ENCODE measurements around the gene MICALL2.

The MICALL2 gene

GRCh38 chr7:1493129-1493528 is 33.9 kb upstream of the MICALL2 start:
- H3K4me3 ChIP-seq (ENCODE audit: low read depth, low read length), result no peak overlapping the region
- DNase-seq (ENCODE audit: low read depth, low spot score), result no peak
- TF ChIP-seq CTCF (IDR thresholded peaks at IDR 0.05; ENCODE audit: low read depth, low read length), result no peak
- in situ Hi-C loops (cut with HindIII; ENCODE audit: low sequenced_read_pairs), result no loop called here

GRCh38 chr7:1492640-1493039 is 33.4 kb upstream of the MICALL2 start:
- in situ Hi-C loops (cut with HindIII; ENCODE audit: low sequenced_read_pairs), result no loop called here
- H3K4me3 ChIP-seq (ENCODE audit: low read depth, low read length), result no peak overlapping the region
- no peak for DNase-seq (ENCODE audit: low read depth, low spot score)
- no peak for TF ChIP-seq CTCF (IDR thresholded peaks at IDR 0.05; ENCODE audit: low read depth, low read length)

GRCh38 chr7:1492221-1492620 is 33.0 kb upstream of the MICALL2 start:
- no peak for DNase-seq (ENCODE audit: low read depth, low spot score)
- no peak overlapping the region for H3K4me3 ChIP-seq (ENCODE audit: low read depth, low read length)
- in situ Hi-C loops (cut with HindIII; ENCODE audit: low sequenced_read_pairs), result no loop called here
- TF ChIP-seq CTCF (IDR thresholded peaks at IDR 0.05; ENCODE audit: low read depth, low read length), result no peak

- no peak overlapping the region for H3K4me3 ChIP-seq (ENCODE audit: low read depth, low read length)
- TF ChIP-seq CTCF (IDR thresholded peaks at IDR 0.05; ENCODE audit: low read depth, low read length), result no peak
- in situ Hi-C loops (cut with HindIII; ENCODE audit: low sequenced_read_pairs), result no loop called here
- DNase-seq (ENCODE audit: low read depth, low spot score), result no peak
Measured at GRCh38 chr7:1490837-1491236, 31.6 kb upstream of the MICALL2 start.

GRCh38 chr7:1489336-1489735 is 30.1 kb upstream of the MICALL2 start:
- no peak for DNase-seq (ENCODE audit: low read depth, low spot score)
- in situ Hi-C loops (cut with HindIII; ENCODE audit: low sequenced_read_pairs), result no loop called here
- no peak for TF ChIP-seq CTCF (IDR thresholded peaks at IDR 0.05; ENCODE audit: low read depth, low read length)
- H3K4me3 ChIP-seq (ENCODE audit: low read depth, low read length), result no peak overlapping the region

- no peak for TF ChIP-seq CTCF (IDR thresholded peaks at IDR 0.05; ENCODE audit: low read depth, low read length)
- DNase-seq (ENCODE audit: low read depth, low spot score), result no peak
- no peak overlapping the region for H3K4me3 ChIP-seq (ENCODE audit: low read depth, low read length)
- in situ Hi-C loops (cut with HindIII; ENCODE audit: low sequenced_read_pairs), result no loop called here
Measured at GRCh38 chr7:1488016-1488415, 28.7 kb upstream of the MICALL2 start.

GRCh38 chr7:1487466-1487865 is 28.2 kb upstream of the MICALL2 start:
- no peak overlapping the region for H3K4me3 ChIP-seq (ENCODE audit: low read depth, low read length)
- no peak for TF ChIP-seq CTCF (IDR thresholded peaks at IDR 0.05; ENCODE audit: low read depth, low read length)
- in situ Hi-C loops (cut with HindIII; ENCODE audit: low sequenced_read_pairs), result no loop called here
- no peak for DNase-seq (ENCODE audit: low read depth, low spot score)

Data from astrocyte of the spinal cord (primary cell).